Measurements from ENCODE around the gene IGF1R. TPM values are rescaled to one million over a fixed set of nuclear protein-coding genes. Genes with fewer than 3 reads are reported as not detected.

IGF1R gene
- total RNA-seq, 1 experiment from 2014 or later = 51.6 TPM

DNA sequence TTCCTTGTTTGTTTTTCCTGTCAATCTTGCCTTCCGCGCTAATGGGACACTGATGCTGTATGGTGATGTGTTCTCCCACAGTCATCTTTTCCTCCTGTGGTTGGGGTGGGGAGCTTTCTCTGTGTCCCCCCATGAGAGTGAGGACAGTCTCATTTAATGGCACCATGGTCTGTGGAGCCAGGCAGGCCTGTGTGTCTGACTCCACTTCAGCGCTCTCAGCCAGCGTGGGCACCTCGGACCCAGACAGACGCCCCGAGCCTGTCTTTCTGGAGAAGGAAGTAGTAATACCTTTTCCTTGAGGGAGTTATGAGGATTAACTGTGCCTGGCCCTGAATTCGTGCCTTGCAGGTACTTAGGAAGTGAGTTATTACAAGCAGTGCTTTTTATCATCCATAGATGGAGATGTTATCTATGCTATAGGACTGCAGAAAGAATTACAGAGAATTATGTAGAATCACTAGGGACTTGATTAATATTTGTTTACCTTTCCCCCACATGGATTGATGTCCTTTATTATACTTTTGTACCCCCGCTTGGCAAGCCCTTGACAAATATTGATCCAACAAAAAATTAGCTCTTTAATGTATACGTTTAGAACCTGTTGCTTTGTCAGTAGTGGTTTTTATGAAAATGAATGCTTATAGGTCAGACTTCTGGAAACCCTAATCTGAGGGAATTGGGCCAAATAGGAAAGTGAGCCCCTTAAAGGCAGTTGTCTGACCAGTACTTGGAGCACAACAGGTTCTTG lies 206.9 kb downstream of the IGF1R start:
- ChIA-PET CTCF (interaction anchor here (1.0 kb wide), 1 partner anchor 49 kb away, joined by 3 read pairs; no protein-coding TSS in a partner anchor), POLR2A (no interaction called here)
- H3K27me3 Mint-ChIP-seq (ENCODE audit: insufficient read depth, unreplicated experiment) = no peaks in the 10 kb centered on the region
- H3K4me3 ChIP-seq (ENCODE audit: low read depth, low read length) = no peak overlapping the region
- no peaks in the 10 kb centered on the region for H3K36me3 ChIP-seq (ENCODE audit: control insufficient read depth, insufficient read depth, low read length)
- BruUV-seq (replicated peaks) = no TSS peak
- H3K27ac Mint-ChIP-seq (ENCODE audit: unreplicated experiment) = peak overlapping the region; percentile 74
- no peaks in the 10 kb centered on the region for H3K9me3 ChIP-seq
- DNase-seq = no peak
- peaks cover 49% of the 10 kb centered on the region for H3K4me1 Mint-ChIP-seq (ENCODE audit: low read depth, unreplicated experiment)
- no peaks in the 10 kb centered on the region for H3K9me3 Mint-ChIP-seq (ENCODE audit: unreplicated experiment)
- H3K4me1 ChIP-seq = peaks cover 50% of the 10 kb centered on the region
- peak overlapping the region; percentile 13 for H3K4me3 Mint-ChIP-seq (ENCODE audit: unreplicated experiment)
- H3K36me3 Mint-ChIP-seq (ENCODE audit: insufficient read depth, unreplicated experiment) = peaks cover 18% of the 10 kb centered on the region
- TF ChIP-seq, protein P1, sequence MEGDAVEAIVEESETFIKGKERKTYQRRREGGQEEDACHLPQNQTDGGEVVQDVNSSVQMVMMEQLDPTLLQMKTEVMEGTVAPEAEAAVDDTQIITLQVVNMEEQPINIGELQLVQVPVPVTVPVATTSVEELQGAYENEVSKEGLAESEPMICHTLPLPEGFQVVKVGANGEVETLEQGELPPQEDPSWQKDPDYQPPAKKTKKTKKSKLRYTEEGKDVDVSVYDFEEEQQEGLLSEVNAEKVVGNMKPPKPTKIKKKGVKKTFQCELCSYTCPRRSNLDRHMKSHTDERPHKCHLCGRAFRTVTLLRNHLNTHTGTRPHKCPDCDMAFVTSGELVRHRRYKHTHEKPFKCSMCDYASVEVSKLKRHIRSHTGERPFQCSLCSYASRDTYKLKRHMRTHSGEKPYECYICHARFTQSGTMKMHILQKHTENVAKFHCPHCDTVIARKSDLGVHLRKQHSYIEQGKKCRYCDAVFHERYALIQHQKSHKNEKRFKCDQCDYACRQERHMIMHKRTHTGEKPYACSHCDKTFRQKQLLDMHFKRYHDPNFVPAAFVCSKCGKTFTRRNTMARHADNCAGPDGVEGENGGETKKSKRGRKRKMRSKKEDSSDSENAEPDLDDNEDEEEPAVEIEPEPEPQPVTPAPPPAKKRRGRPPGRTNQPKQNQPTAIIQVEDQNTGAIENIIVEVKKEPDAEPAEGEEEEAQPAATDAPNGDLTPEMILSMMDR (IDR thresholded peaks at IDR 0.05; ENCODE audit: insufficient read depth in 1 of 2, low read depth in 1 of 2, low read length in 1 of 2, severe bottlenecking in 1 of 2, unreplicated experiment in 1 of 2) = no peak
- intact Hi-C loops (cut with micrococcal nuclease; ENCODE audit: unreplicated experiment) = no loop called here
- H3K27me3 ChIP-seq (replicated peaks; ENCODE audit: control insufficient read depth, insufficient read depth, low read length) = no peaks in the 10 kb centered on the region

DNA sequence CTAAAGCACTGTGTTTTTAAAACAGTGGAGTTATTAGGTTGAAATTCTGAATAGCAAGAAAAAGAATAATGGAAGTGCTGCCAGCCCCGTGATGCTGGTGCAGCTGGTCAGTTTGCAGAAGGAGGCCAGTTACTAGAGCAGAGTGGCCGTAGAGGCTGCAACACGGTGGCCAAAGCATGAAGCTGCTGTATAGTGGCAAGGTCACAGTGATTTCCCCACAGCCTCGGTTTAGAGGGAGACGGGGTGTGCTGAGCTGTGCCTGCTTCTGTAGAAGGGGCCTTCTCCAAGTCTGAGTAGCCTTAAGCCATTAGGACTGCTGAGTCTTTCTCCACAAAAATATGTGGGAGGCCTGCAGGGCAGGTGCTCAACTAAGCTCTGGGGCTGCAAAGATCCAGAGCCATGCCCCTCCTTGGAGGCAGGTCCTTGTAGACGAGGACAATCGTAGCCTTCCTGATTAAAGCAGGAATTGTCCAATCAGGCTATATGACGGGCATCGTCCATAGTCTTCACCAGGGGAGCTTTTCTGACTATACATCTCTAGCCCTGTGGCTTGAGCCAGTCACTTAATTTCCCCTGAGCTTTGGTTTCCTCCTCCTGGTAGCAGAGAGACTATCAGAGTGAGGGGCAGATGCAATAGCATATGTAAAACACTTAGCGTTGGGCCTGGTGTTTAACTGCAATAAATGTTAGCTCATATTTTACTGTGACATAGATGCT lies 207.6 kb downstream of the IGF1R start:
- TF ChIP-seq, protein P1 (IDR thresholded peaks at IDR 0.05; ENCODE audit: insufficient read depth in 1 of 2, low read depth in 1 of 2, low read length in 1 of 2, severe bottlenecking in 1 of 2, unreplicated experiment in 1 of 2) = no peak
- CTCF ChIA-PET = interaction anchor here (1.0 kb wide), 1 partner anchor 48 kb away, joined by 3 read pairs; no protein-coding TSS in a partner anchor
- no peak overlapping the region for H3K27ac Mint-ChIP-seq (ENCODE audit: unreplicated experiment)
- peaks cover 56% of the 10 kb centered on the region for H3K4me1 ChIP-seq
- H3K9me3 Mint-ChIP-seq (ENCODE audit: unreplicated experiment) = no peaks in the 10 kb centered on the region
- H3K36me3 Mint-ChIP-seq (ENCODE audit: insufficient read depth, unreplicated experiment) = peaks cover 18% of the 10 kb centered on the region
- no peak for DNase-seq
- no peak overlapping the region for H3K4me3 Mint-ChIP-seq (ENCODE audit: unreplicated experiment)
- intact Hi-C loops (cut with micrococcal nuclease; ENCODE audit: unreplicated experiment) = no loop called here
- BruUV-seq (replicated peaks) = no TSS peak
- POLR2A ChIA-PET = no interaction called here
- H3K27me3 Mint-ChIP-seq (ENCODE audit: insufficient read depth, unreplicated experiment) = no peaks in the 10 kb centered on the region
- H3K4me3 ChIP-seq (ENCODE audit: low read depth, low read length) = no peak overlapping the region
- H3K4me1 Mint-ChIP-seq (ENCODE audit: low read depth, unreplicated experiment) = peaks cover 49% of the 10 kb centered on the region
- H3K36me3 ChIP-seq (ENCODE audit: control insufficient read depth, insufficient read depth, low read length) = no peaks in the 10 kb centered on the region
- H3K9me3 ChIP-seq = no peaks in the 10 kb centered on the region
- H3K27me3 ChIP-seq (replicated peaks; ENCODE audit: control insufficient read depth, insufficient read depth, low read length) = no peaks in the 10 kb centered on the region

DNA sequence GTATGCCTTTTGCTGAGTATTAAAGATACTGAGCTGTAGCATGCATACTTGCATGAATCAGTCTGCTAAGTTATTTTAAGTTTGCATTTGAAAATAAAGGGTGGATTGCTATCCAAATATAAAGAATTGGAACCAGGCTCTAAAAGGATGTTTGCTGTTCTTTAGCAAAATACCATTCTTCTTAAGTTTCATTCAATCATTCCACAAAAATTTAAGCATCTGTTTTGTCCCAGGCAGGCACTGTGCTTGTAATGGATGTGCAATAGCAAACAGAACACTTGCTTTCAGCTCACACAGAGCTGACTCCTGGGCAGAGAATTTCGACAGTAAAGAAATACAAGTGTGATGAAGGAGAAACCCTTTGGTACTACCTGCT lies 208.2 kb downstream of the IGF1R start:
- H3K27me3 ChIP-seq (replicated peaks; ENCODE audit: control insufficient read depth, insufficient read depth, low read length) = no peaks in the 10 kb centered on the region
- no peak for DNase-seq
- Mint-ChIP-seq H3K9me3 (ENCODE audit: unreplicated experiment) (no peaks in the 10 kb centered on the region), H3K36me3 (ENCODE audit: insufficient read depth, unreplicated experiment) (peaks cover 18% of the 10 kb centered on the region), H3K4me1 (ENCODE audit: low read depth, unreplicated experiment) (peaks cover 49% of the 10 kb centered on the region), H3K27me3 (ENCODE audit: insufficient read depth, unreplicated experiment) (no peaks in the 10 kb centered on the region), H3K4me3 (ENCODE audit: unreplicated experiment) (no peak overlapping the region), H3K27ac (ENCODE audit: unreplicated experiment) (no peak overlapping the region)
- BruUV-seq (replicated peaks) = no TSS peak
- TF ChIP-seq, protein P1 (IDR thresholded peaks at IDR 0.05; ENCODE audit: insufficient read depth in 1 of 2, low read depth in 1 of 2, low read length in 1 of 2, severe bottlenecking in 1 of 2, unreplicated experiment in 1 of 2) = no peak
- intact Hi-C loops (cut with micrococcal nuclease; ENCODE audit: unreplicated experiment) = no loop called here
- peaks cover 50% of the 10 kb centered on the region for H3K4me1 ChIP-seq
- no peak overlapping the region for H3K4me3 ChIP-seq (ENCODE audit: low read depth, low read length)
- H3K36me3 ChIP-seq (ENCODE audit: control insufficient read depth, insufficient read depth, low read length) = no peaks in the 10 kb centered on the region
- ChIA-PET CTCF (interaction anchor here (1.0 kb wide), 1 partner anchor 47 kb away, joined by 3 read pairs; no protein-coding TSS in a partner anchor), POLR2A (no interaction called here)
- no peaks in the 10 kb centered on the region for H3K9me3 ChIP-seq

Measured in Caco-2 (cell line).